Measurements from ENCODE around the gene AGFG1.
"Not testable (repeated sequence)": the region's sequence is repeated elsewhere in the genome, so short reads cannot be mapped to it uniquely, and the experiment has no call there.

DNA sequence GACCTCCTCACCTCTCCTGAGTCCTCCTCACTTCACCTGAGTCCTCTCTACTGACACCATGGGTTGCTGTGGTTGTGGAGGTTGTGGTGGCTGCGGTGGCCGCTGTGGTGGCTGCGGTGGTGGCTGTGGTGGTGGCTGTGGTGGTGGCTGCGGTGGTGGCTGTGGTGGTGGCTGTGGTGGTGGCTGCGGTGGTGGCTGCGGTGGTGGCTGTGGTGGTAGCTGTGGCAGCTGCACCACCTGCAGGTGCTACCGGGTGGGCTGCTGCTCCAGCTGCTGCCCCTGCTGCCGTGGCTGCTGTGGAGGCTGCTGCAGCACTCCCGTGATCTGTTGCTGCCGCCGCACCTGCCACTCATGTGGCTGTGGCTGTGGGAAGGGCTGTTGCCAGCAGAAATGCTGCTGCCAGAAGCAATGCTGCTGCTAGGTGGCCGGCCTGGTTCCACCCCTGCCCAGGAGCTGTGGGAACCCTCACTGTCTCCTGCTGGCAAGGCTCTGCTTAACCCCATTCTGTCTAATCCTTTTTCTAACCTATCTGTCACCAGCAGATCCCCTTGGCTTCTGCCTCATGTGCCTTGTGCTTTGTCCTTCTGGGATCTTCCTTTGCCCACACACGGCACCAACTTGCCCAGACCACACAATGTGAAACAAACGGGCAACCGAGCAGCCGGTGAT lies 127.0 kb downstream of the AGFG1 start, which contains the start of gene SCYGR2:
- TF ChIP-seq CTCF, POLR2A, EP300, POLR2AphosphoS5 (IDR thresholded peaks at IDR 0.05): not testable (repeated sequence)

Data from suprapubic skin (tissue), 4 donors.